GM10266 (cell line): ENCODE results near the gene OR5K3.
"Not testable (repeated sequence)": the region's sequence is repeated elsewhere in the genome, so short reads cannot be mapped to it uniquely, and the experiment has no call there.

Experiments used
- DNase-seq: peaks from one replicate; pipeline ENCODE4 v3.0.0; 2012; ENCODE audit errors: extremely low spot score
- TF ChIP-seq, protein P1 (sequence below): IDR thresholded peaks from 2 replicates; pipeline ENCODE4 v1.5.1; 2012; ENCODE audit warnings: mild to moderate bottlenecking, low read depth; ENCODE audit not compliant: control insufficient read depth, insufficient read depth; ENCODE audit errors: missing control alignments

Gene OR5K3

DNA sequence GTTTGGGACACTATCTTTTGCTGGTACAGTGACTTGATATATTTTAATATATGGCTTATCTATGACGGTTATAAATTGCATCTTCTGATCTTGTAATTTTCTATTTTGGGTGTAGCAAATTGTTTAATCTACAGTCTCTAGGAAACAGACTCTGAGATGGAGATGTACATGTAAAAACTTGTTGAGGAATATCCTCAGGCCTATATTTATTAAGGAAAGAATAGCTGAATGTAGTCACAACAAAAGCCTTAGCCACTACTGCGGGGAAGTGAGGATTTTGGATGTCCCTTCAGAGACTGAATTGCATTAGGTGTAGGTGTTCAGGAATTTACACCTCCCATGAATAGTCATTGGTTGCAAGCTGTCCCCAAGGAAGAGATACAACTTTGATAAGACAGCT is 13.8 kb upstream of the OR5K3 start:
- no peak for DNase-seq

DNA sequence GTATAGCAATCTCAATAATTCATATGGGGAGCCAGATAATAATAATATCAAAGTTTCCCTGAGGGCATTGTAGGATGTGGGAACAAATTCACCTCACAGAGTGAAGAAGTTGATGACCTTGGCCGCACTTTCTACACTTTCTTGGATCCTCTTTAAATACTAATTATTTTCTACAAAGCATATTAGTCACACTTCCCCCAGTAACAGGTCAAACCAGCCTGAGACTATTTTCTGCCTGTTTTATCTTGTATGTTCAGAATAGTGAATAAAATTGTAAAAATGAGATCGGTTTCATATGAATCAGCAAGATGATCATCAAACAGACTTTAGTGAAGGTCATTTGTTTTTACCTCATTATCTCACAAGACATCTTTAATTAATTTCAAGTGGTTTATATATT is 2.3 kb upstream of the OR5K3 start:
- DNase-seq, result no peak
- TF ChIP-seq, protein P1, sequence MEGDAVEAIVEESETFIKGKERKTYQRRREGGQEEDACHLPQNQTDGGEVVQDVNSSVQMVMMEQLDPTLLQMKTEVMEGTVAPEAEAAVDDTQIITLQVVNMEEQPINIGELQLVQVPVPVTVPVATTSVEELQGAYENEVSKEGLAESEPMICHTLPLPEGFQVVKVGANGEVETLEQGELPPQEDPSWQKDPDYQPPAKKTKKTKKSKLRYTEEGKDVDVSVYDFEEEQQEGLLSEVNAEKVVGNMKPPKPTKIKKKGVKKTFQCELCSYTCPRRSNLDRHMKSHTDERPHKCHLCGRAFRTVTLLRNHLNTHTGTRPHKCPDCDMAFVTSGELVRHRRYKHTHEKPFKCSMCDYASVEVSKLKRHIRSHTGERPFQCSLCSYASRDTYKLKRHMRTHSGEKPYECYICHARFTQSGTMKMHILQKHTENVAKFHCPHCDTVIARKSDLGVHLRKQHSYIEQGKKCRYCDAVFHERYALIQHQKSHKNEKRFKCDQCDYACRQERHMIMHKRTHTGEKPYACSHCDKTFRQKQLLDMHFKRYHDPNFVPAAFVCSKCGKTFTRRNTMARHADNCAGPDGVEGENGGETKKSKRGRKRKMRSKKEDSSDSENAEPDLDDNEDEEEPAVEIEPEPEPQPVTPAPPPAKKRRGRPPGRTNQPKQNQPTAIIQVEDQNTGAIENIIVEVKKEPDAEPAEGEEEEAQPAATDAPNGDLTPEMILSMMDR, result no peak

More for the DNA sequence above, 13.8 kb upstream of the OR5K3 start:
- TF ChIP-seq, protein P1, result no peak

DNA sequence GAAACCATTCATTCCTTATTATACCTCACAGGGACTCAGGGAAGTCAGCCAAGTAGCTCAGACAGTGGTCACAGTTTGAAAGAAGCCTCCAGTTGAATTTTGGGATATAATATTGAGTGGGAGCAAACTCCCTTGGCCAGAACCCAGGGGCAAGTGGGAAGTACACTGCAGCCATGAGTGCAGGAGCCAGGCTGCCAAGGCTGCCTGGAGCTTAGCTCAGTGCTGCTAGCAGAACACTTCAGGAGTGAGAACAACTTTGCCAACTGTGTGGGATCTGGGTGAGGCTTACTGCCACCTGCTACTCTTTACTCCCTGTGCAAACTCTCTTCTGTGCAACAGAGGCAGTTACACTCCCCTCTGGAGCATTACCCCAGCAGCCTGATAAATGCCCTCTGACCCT is 4.6 kb downstream of the OR5K3 start:
- TF ChIP-seq, protein P1, result no peak
- DNase-seq, result no peak

DNA sequence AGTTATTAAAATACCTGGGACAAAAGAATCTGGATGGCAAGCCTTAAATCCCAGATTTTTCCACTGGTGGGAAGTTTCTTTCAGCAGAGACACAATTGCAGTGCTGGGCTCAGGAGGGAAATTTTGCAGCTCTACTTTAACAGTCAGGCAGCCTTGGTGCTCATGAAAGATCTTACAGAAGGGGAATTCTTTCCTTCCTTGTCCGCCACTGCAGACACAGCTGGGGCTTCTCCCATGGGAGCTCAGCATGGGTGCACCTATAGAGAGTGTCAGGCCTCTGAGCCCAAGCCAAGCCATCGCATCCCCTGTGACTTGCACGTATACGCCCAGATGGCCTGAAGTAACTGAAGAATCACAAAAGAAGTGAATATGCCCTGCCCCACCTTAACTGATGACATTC is 6.0 kb downstream of the OR5K3 start:
- DNase-seq, result not testable (repeated sequence)

DNA sequence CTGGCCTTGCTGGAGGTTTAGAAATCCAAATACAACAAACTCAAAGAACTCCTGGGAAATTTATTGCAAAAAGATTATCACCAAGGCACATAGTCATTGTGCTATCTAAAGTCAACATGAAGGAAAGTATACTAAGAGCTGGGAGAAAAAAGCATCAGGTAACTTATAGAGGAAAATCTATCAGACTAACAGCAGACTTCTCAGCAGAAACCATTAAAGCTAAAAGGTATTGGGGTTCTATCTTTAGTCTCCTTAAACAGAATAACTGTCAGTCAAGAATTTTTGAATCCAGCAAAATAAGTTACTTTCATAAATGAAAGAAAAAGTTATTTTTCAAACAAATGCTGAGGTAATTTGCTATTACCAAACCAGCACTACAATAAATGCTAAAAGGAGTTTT is 8.0 kb downstream of the OR5K3 start:
- TF ChIP-seq, protein P1, result no peak

DNA sequence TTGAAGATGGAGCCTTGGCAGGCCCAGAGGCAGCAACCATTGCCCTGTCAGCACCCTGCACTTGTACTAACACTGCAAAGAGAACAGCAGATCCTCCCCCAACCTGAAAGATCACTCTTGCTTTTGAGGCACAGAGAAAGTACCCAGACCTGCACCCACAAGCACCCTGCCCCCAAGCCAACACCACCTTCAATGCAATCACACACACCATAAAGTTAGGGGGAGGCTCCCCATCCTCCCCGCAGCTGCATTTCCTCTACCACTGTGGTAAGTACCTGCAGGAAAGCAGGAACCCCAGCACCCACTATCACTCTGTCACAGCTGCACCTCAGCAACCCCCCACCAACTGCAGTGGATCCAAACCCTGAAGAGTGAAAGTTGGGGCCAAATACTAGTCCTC is 12.0 kb downstream of the OR5K3 start:
- no peak for DNase-seq
- TF ChIP-seq, protein P1, result no peak

More for the DNA sequence above, 8.0 kb downstream of the OR5K3 start:
- no peak for DNase-seq

DNA sequence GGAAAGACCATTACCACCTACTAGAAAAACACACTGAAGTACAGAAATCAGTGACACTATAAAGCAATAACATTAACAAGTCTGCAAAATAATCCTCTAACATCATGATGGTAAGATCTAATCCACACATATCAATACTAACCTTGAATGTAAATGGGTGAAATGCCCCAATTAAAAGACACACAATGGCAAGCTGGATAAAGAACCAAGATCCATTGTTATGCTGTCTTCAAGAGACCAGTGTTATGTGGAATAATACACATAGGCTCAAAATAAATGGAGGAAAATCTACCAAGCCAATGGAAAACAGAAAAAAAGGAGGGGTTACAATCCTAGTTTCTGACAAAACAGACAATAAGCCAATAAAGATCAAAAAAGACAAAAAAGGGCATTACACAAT is 13.5 kb downstream of the OR5K3 start:
- no peak for DNase-seq
- TF ChIP-seq, protein P1, result no peak

DNA sequence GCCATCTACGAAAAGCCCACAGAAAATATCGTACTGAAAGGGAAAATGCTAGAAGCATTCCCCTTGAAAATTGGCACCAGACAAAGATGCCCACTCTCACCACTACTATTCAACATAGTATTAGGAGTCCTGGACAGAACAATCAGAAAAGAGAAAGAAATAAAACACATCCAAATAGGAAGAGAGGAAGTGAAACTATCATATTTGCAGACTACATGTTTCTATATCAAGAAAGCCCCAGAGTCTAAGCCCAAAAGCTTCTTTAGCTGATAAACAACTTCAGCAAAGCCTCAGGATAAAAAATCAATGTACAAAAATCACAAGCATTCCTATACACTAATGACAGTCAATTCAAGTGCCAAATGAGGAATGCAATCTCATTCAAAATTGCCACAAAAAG is 15.6 kb downstream of the OR5K3 start:
- no peak for DNase-seq
- TF ChIP-seq, protein P1, result no peak
